HL-60/S4 treated with phorbol 12-myristate 13-acetate at 8.2 ng/mL for 4 days and 3 days (cell line): ENCODE results near the gene NFKBIE.

Source experiments
- in situ Hi-C: fragments of 300-500 bp; cut with MboI; formaldehyde crosslinking; loops from 2 replicates; pipeline ENCODE4 v1.15.0; 2022; ENCODE audit warnings: low sequenced_read_pairs

The NFKBIE gene

DNA sequence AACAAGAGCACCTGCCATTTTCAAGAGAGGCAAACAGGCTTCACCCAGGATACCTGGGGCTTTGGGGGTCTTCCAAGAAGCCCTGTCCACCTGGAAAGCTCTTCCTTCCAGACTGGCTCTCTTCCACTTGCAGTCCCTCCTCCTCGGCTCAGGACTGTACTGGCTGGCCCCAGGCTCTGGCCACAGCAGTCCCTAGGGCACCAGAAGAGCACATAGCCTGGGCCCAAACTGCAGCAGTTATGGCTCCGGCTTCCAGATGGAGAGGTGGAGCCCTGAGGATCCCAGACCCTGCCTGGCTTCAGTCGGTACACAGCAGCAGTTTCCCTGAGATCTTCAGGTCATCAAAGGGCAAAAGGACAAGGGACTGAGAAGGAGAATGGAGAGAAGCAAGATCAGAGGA lies 6.4 kb downstream of the NFKBIE start:
- in situ Hi-C loops, result no loop called here

DNA sequence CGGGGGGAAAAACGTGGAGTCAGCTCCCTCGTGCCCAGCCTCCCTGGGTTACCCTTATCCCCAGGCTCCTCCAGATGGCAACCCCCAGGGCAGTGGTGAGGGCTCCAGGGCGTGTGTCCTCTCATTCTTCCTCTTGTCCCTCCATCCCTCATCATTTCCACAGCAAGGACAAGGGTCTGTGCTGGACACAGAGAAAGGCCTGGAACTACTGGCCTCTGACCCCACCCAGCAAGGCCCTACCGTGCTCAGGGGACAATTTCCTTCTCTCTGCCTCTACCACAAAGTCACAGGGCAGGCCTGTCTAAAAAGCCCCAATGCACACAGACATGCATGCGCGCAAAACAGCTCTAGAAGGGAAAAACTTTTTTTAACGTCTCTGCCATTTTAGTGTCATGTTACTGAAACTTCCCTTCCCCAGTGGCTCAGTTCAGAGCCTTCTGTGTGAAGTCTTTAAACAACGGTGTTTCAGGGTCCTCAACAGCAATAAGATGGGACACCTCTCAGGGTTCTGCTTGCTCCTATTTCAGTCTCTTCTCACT lies 7.0 kb downstream of the NFKBIE start:
- in situ Hi-C loops, result no loop called here

DNA sequence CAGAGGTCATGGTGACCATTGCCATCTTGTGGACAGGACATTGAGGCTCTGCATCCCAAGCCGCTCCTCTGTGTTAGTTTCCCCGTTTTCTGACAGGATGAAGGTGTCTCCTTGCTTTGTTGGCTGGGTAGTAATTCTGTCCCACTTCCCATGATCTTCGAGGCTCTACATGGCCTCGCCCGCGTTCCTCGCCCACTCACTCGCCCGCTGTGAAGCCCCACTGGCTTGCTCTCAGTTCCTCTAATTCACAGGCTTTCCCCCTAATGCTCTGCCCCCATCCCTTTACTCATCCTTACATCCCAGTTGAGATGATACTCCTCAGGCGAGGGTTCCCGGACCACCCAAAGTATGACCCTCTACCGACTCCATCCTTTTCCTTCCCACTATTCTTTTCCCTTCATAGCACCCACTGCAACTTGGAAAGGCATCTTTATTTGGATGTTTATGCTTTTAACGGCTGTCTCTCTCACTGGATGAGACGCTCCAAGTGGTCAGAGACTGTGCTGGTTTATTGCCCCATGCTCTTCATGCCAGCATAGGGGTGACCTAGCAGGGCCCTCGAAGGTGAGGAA lies 7.5 kb downstream of the NFKBIE start:
- in situ Hi-C loops, result no loop called here

DNA sequence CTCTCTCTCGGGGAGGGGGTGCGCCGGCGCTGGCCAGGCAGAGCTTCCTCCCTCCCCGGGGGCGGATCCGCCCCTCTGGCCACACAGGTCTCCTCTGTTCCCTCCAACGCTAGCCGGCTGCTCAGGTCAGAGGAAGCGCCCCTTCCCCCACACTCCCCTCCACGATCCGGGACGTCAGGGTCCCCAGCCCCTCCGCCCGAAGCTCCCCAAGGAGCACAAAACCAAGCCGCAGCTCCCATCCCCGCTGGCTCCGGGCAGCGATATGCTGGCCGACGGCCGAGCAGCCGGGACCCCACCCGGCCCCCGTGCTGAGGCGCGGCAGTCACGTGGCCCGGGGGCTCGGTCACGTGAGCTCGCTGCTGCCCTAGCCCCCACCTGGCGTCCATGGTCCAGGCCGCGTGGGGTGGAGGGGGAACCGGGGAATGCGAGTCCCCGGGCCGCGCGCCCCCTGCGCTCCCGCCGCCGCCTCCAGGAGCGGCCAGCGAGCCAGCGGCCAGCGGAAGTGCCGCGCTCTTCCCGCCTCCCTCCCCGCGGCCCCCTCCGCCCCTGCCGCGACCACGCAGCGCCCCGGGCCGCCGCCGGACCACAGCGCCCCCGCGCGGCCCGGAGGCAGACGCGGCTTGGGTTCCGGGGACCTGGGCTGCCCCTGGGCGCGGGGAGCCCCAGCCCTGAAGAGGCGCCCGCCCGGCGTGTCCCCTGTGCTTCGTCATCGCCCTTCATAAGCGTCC lies 8.2 kb downstream of the NFKBIE start, which contains the start of gene SLC35B2:
TSS of gene SLC35B2 (minus strand) at position 504 of the 728 bp plus-strand sequence. CDS start at position 386, 118 bp downstream.
- in situ Hi-C loops, result no loop called here

DNA sequence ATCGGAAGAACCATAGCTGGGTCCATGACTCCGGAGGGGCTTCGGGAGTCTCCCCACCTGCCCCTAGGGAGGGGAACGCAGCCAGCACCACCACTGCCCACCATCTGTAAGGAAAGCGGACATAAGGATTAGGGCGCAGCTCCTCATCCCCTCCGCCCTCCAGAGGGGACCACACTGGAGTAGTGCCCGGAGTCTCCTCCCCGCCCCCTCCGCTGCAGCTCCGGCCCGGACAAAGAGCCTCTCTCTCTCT lies 8.7 kb downstream of the NFKBIE start:
- in situ Hi-C loops, result no loop called here

DNA sequence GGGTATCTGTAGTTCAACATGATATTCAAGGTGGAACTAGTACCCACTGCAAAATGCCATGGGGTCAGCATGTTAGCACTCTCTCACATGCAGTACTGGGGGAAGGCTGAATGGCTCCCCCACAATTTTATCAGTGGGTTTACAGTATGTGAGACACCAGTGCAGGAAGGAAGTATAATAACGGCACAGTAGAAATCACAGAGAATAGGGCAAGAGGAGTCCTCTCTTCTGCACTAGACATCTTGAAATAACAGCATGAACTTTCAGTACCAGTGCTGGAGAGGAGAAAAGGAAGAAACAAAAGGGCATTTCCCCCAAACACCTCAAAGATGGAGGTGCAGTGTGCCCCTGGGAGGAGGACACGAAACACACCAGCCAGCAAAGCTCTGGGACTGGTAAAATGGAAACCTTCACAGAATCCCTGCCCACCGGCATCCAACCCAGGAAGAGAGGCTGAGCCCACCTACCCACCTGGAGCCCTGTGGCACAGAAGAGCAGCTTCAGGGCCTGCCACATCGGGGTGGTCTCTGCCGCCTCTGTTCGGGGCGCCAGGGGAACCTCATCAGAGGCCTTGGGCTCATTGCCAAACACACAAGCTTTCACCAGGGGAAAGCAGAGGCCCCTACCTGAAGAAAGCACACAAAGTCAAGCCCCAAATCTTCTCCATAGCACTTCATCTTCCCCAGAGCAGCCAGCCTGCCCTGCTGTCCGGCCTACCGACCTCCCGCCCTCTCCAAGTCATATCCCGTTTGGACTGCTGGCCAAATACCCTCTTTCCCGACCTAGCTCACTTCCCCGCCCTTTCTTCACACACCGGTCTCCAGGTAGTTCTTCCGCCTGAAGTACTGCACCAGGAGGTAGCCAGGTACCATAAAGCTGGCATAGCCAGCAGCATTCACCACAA lies 9.2 kb downstream of the NFKBIE start:
- in situ Hi-C loops, result no loop called here

DNA sequence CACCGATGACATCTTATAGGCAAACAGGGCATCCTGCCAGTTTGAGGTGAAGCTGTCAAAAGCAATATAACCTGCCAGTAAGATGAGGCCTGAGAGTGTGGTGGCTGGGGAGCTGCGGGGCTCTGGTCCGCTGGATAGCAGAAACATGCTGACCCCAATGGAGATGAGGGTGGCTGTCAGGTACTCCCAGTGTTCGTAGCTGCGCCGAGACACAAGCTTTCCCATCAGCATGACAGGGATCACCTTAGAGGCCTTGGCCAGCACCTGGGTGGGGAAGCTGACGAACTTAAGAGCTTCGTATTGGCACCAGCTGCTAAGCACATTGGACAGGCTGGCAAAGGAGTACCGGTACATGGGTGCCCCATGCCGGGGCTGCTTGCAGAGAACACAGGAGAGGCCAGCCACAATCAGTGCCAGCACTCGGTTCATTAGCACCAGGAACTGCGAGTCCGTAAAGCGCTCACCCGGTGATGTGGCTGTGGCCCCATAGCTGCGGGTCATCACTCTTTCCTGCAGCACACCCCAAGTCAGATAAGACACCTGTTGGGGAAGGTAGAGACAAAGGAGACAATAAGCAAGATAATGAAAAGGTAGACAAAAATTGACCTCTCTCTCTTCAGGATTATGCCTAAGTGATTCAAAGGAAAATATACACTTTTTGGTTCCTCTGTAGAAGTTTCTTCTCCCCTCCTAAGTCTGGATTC lies 10.1 kb downstream of the NFKBIE start:
- in situ Hi-C loops, result no loop called here

DNA sequence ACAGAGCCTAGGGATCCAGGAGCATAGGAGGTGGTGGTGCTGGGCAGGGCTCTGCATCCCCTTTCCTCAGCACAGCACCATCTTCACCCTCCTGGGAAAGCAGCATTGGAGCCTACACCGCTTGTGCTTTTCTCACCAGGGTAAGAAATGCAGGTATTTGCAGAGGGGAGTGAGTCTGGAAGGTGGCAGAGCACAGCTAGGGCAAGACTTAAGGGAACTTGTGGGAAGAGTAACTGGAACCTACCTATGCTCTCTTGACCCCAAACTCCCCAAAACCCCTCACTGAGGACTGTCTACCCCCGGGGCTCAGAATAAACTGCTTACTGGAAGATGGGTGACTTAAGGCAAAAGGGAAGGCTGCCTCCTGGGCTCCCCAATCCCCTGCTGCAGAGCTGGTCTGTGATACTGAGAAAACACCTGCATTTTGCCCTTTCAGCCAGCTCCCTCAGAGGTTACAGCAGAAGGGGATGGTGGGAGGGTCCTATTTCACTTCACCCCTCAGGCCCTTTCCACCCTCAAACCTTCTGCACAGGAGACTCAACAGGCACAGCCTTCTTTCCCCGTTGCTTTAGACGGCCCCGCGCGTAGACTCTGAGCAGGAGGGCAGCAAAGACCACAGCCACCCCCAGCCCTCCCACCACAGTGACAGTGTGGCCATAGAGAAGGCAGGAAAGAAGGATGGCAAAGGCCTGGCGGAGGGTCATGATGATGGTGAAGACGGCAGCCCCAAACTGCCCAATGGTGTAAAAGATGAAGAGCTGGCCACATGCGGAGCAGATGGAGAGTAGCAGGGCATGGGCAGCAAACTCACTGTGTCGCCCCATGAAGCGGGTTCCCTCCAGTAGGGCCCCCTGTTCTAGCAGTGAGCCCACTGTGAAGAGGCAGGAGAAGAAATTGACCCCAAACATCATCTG lies 10.9 kb downstream of the NFKBIE start:
- in situ Hi-C loops, result no loop called here

DNA sequence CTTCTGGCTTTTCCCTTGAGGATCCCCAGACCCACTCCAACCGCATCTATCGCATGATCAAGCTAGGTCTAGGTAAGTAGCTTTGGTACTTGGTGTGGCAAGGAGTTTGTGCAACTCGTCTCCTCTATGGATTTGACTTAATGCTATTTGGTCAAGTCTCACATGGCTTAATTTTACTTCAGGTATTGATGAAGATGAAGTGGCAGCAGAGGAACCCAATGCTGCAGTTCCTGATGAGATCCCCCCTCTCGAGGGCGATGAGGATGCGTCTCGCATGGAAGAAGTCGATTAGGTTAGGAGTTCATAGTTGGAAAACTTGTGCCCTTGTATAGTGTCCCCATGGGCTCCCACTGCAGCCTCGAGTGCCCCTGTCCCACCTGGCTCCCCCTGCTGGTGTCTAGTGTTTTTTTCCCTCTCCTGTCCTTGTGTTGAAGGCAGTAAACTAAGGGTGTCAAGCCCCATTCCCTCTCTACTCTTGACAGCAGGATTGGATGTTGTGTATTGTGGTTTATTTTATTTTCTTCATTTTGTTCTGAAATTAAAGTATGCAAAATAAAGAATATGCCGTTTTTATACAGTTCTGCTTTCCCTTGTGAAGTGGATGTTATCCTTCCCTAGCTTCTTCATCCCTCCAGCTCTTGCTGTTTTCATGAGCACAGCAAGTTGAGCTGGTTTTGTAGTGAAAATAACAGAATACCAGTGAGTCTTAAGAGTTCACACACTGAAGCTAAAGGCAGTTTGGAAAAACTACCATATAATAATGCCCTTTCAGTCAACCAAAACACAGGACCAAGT lies 11.8 kb downstream of the NFKBIE start:
- in situ Hi-C loops, result no loop called here

DNA sequence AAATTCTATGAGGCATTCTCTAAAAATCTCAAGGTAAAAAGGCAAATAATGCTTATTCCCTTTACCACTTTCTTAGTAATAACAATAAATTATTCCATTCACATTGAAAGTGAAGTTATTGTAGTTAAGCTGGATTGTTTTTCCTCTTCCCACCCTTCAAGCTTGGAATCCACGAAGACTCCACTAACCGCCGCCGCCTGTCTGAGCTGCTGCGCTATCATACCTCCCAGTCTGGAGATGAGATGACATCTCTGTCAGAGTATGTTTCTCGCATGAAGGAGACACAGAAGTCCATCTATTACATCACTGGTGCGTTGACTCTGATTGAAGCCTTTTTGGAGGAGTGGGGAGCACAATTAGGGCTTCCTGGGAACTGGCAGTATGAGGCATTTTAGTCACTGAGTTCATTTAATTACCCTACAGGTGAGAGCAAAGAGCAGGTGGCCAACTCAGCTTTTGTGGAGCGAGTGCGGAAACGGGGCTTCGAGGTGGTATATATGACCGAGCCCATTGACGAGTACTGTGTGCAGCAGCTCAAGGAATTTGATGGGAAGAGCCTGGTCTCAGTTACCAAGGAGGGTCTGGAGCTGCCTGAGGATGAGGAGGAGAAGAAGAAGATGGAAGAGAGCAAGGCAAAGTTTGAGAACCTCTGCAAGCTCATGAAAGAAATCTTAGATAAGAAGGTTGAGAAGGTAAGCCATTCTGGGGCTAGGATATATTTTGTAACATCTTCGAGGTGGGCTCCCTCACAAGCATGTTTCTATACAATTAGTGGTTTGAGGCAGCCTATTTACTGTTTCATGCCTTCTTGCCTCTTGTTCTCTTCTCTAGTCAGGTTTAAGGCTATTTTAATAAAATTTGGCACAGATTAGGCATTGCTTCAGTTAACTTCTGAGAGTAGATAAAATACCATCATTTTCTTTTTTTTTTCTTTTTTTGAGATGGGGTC lies 13.5 kb downstream of the NFKBIE start:
- in situ Hi-C loops, result no loop called here

DNA sequence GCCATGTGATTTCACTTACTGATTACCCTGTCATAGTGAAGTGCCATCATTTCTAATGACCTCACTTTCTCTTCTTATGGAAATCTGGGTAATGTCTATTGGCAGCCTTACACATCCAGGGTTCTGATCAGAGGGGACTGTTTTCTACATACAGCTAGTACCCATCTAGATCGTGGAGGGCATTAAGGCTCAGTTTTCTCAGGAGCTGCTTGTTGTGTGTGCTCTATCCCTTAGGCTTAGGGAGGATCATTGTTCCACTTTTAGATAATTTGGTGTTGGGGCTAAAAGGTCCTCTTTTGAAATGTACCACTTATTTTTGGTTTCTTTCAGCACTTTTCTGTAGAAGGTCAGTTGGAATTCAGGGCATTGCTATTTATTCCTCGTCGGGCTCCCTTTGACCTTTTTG lies 14.6 kb downstream of the NFKBIE start:
- in situ Hi-C loops, result no loop called here

DNA sequence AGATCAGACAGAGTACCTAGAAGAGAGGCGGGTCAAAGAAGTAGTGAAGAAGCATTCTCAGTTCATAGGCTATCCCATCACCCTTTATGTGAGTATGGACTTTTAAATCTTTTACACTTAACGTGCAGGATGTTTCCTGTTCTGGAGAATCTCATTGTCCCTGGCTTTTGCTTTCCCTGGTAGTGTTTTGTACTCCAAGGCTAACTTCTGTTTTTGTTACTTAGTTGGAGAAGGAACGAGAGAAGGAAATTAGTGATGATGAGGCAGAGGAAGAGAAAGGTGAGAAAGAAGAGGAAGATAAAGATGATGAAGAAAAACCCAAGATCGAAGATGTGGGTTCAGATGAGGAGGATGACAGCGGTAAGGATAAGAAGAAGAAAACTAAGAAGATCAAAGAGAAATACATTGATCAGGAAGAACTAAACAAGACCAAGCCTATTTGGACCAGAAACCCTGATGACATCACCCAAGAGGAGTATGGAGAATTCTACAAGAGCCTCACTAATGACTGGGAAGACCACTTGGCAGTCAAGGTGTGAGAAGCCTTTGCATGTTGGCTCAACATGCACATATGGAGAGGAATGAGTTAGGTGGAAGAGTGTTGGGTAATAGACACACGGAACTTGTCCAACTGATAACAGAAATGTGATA lies 15.2 kb downstream of the NFKBIE start:
- in situ Hi-C loops, result no loop called here

DNA sequence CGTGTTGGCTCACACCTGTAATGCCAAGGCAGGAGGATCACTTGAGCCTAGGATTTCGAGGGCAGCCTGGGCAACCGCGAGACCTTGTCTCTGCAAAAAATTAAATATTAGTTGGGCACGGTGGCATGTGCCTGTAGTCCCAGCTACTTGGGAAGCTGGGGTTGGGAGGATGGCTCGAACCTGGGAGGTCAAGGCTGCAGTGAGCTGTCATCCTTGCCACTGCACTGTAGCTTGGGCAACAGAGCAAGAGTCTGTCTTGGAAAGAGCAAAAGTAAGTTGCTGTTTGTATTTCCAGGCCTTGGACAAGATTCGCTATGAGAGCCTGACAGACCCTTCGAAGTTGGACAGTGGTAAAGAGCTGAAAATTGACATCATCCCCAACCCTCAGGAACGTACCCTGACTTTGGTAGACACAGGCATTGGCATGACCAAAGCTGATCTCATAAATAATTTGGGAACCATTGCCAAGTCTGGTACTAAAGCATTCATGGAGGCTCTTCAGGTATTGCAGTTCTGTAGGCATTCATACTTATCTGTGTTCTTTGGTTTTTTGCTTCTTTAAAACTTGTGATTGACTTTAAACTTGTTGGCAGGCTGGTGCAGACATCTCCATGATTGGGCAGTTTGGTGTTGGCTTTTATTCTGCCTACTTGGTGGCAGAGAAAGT lies 16.1 kb downstream of the NFKBIE start:
- in situ Hi-C loops, result no loop called here

DNA sequence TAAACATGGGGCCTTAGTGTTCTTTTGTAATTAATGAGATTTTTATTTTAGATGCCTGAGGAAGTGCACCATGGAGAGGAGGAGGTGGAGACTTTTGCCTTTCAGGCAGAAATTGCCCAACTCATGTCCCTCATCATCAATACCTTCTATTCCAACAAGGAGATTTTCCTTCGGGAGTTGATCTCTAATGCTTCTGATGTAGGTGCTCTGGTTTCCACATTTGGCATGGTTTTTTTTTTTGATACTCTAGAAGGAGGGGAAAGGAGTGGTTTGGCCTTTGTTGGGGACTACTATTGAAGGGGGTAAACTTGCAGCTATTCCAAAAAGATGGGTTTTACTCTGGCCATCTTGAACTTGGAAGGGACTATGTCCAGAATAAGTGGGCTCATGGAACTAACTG lies 16.8 kb downstream of the NFKBIE start:
- in situ Hi-C loops, result no loop called here

DNA sequence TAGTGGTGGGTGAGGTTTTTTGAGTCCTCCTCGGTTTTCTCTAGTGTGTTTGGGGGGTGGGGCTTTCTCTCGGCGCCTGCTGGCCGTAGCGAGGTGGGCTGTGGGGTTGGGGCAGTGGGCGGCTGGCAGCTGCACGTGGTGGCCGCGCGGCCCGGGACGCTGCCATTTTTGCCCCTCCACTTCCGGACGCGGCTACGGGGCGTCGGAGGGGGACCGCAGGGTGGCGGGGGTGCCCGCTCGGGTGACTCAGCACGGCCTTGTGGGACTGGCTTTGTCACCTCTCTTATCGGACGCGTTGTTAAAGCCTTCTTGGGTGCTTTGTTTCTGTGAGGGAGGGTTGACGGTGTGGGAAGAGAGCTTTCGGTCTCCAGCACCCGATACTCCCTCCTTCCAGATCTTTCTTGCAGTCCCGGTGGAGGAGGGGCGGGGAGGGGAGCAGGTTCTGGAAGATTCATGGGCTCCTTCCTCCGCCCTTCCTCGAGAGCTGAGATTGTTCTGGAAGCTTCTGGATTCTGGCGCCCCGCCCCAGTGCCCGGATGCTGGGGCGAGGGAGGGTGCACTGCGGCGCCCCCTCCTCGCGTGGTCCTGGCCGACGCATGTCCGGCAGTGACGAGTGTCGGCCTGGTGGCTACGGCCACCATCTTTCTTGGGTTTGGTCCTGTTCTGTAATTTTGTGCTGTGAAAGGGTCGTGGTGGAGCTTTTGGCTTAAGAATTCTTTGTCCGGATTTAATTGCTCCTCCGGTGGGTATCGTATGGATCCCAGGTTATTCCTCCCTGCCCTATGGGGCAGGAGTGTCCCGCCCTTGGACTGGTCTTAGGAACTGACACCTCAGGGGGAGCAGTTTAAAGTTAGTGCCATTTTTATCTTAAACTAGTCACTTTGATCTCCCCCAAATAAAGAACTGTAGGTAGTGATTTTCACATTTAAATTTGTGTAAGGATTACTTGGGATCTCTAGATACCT lies 17.7 kb downstream of the NFKBIE start:
- in situ Hi-C loops, result no loop called here
